Measurements from ENCODE around the gene RBM20. TPM values are rescaled to one million over a fixed set of nuclear protein-coding genes. Genes with fewer than 3 reads are reported as not detected.

The RBM20 gene
- polyA plus RNA-seq, 10 donors, result 6.8 to 17.0 (median 10.3) TPM

DNA sequence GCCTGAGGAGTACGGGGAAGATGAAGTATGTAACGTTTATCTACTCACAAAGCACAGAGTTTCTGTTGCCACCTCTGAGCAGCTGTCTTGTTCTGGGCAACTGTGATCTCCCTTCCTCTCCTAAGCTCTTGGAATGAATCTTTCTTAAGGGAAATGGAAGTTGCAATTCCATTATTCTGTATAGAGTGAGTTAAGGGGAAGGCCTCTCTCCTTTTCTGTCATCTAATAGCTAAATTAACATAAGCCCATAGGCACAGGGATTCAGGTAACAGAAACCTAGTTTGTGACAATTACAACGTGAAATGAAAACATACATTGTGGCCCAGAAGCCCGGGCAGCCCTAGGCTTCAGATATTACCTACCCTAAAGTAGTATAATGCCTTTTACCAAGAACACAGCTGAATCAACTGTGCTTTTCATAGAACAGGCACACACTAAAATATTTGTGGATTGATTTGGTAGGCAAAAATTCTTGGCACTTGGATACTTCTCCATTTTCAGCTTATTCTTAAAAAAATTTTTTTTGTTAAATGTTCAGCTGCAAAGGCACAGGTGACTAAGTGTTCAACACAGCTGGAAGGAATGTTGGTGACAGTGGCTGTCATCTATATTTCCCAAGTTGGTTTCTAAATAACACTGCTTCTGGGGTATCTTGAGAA is 223.8 kb downstream of the RBM20 start:
- DNase-seq, result peak in 1 of 3 donors; percentile 31

DNA sequence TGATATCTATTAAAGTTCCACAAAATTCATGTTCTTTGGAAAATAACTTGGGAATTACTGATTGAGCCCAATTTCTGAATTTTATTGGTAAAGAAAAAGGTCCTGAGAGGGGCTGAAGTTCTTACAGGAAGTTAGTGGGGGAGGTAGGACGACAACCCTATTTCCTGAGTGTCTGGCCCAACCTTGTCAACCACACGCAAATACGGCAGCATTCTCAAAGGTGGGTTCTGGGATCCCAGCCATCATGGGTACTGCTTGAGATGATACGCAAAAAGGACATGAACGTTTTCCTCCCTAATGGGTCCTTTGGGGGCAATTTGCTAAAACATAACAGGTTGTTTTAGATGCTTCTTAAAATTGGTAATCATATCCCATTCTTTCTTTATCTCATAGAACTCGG is 224.8 kb downstream of the RBM20 start:
- no peak for DNase-seq

- DNase-seq, result peak in 1 of 3 donors; percentile 53
Measured at GRCh38 chr10:110870823-110871297, 226.7 kb downstream of the RBM20 start.

- peak; percentile 99 to 100 (median 100) for DNase-seq
Measured at GRCh38 chr10:110871298-110872084, 227.4 kb downstream of the RBM20 start, which contains the start of gene PDCD4. PDCD4 (plus strand) TSS chr10:110871928; CDS start chr10:110876028, 4,100 bp downstream.

- DNase-seq, result peak; percentile 87 to 96 (median 89)
Measured at GRCh38 chr10:110872145-110872983, 228.2 kb downstream of the RBM20 start.

DNA sequence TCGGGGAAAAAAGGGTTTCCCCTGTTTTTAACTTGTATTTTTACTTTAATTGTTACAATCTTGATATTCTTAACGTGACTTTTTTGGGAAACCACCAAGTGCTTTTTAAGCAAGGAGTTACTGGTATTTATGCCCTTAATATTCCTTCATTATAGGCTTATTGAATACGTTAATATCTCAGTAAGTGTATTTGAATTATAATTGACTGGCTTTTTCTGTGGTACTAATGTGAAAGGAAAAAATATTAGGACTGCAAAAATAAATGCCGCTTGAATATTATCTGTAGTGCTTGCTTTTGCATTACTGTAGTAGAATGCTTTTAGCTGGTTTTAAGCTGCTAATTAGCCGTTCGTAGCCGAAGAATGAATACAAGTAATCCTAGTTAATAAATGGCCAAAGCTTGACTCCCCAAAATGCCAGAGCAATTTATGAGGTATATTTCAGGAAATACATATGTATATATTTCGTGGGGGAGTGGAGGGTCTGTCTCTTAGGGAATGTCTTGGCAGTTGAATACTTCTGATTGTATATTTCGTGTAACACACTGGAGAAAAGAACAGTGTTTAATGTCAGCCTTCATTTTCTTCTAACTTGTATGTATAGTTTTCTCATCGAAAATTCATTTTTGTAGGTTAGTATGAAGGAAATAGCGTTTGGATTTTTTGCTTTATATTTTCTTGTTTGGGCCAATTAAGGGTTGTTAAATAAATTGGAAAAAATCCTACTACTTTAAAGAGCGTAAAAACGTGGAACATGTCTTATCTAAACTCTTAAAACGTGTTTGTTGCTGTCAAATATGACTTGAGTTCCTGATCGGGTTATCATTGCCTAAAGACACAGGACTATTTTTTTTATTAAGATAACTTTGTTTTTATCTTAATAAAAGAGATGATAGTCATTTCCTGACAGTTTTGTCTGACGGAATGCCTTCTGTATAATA is 229.1 kb downstream of the RBM20 start:
- DNase-seq, result peak in 1 of 3 donors; percentile 68

DNA sequence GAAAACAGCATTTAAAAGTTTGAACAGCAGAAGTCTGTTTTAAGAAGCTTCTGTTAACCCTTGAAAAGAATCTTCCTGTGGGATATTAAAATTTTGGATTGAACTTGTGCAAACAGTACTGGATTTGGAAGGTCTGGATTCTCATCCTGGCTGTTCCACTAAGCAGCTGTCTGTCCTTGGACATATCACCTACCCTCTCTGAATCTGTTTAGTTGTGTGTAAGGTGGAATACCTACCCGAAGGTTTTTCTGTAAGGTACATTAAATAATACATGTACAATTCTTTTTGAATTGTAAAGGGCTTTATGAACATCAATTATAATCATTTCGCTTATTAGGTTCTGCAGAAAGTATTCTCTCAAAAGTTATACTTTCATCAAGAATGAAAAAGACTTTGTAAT is 229.8 kb downstream of the RBM20 start:
- peak in 1 of 3 donors; percentile 27 for DNase-seq

DNA sequence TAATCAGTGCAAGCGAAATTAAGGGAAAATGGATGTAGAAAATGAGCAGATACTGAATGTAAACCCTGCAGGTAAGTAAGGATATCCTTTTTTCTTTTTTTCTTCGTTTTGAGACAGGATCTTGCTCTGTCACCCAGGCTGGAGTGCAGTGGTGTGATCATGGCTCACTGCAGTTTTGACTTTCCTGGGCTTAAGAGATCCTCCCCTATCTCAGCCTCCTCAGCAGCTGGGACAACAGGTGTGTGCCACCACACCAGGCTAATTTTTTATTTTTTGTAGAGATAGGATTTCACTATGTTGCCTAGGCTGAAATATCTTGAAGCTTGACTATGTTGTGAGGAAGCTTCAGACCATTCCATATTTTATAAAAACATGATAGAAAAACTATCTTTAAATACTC is 231.9 kb downstream of the RBM20 start:
- DNase-seq, result no peak

DNA sequence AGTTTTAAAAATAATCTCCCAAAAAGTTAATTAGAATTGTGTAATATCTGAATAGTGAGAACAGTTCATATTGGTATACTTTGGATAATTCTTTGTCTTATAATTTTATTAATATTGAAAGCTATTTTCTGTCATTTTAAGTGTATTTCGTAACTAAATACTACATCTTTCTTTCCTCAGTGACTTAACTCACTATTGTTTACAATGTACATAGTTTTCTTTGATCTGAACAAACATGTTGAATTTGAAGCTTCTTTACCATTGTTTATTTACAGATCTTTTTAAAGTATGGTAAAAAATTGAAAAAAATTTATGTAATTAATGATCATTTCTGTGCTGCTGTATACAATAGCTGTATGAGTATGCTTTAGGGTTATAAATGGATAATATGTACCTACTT is 232.7 kb downstream of the RBM20 start:
- DNase-seq, result no peak

- no peak for DNase-seq
Measured at GRCh38 chr10:110880012-110880411, 235.9 kb downstream of the RBM20 start.

DNA sequence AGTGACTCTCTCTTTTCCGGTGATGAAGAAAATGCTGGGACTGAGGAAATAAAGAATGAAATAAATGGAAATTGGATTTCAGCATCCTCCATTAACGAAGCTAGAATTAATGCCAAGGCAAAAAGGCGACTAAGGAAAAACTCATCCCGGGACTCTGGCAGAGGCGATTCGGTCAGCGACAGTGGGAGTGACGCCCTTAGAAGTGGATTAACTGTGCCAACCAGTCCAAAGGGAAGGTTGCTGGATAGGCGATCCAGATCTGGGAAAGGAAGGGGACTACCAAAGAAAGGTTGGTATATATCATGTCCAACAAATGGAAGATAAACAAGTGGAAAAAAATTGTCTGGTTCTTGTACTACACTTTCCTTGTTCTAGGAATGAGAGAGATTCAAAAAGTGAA is 237.1 kb downstream of the RBM20 start:
- no peak for DNase-seq

DNA sequence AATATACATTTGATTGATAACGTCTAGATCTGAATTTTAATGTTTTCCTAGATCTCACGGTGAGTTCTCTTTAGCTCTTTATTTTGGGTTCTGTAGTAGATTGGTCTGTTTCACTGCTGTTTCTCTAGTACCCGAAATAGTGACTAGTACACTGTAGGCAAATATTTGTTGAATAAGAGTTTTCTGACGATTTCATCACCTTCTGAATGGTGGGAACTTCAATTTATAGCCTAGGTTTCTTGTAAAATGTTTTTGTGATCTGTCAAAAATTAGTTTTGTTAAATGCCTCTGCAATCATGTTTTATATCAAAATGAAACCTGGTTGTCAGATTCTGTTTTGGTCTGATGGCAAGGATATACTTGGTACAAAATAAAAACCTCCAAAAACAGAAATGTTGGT is 237.8 kb downstream of the RBM20 start:
- no peak for DNase-seq

GRCh38 chr10:110883924-110884323 is 239.8 kb downstream of the RBM20 start:
- no peak for DNase-seq

GRCh38 chr10:110885932-110886674 is 242.0 kb downstream of the RBM20 start:
- no peak for DNase-seq

- no peak for DNase-seq
Measured at GRCh38 chr10:110887560-110887959, 243.4 kb downstream of the RBM20 start.

Other genes with a start within 250 kb of the RBM20 start
- 1 to 10 TPM; 1.7 to 6.8 (median 3.8) TPM for gene DUSP5, start 146.4 kb upstream of the RBM20 start, polyA plus RNA-seq (ENCODE audit: insufficient read length in 10 of 10)
- 10 to 100 TPM; 40.3 to 61.6 (median 46.4) TPM for gene SMC3, start 76.6 kb upstream of the RBM20 start, polyA plus RNA-seq (ENCODE audit: insufficient read length in 10 of 10)
- 100 to 1,000 TPM; 118 to 216 (median 146) TPM for gene PDCD4, start 227.6 kb downstream of the RBM20 start, polyA plus RNA-seq (ENCODE audit: insufficient read length in 10 of 10)

All from muscle of back (tissue), 11 donors.